ENCODE measurements around the gene AUTS2. TPM values are rescaled to one million over a fixed set of nuclear protein-coding genes. Genes with fewer than 3 reads are reported as not detected.

Gene AUTS2
- total and polyA plus RNA-seq, 2 experiments from 2014 or later = 3.0 to 4.4 TPM

DNA sequence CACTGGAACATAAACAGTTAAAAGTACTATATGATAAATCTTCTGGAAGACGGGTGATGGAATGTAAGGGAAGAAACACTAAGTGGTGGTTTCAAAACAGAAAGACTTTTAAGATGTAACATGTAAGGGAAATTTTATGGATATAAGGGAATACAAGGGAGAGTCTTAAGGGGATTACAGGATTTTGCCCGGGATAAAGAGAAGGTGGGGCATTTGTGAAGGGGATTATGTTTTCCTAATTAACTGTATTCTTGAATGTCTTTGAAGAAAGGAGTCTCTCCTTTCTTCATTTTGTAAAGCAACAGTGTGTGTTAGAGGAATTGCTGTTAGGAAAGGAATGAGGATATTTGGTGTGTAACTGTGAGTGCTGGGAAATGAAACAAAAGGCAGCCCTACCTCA, 745.2 kb downstream of the AUTS2 start:
- H3K79me2 ChIP-seq (ENCODE audit: insufficient read depth) = no peaks in the 10 kb centered on the region
- TF ChIP-seq EZH2 (IDR thresholded peaks at IDR 0.05; ENCODE audit: insufficient read depth, poor library complexity, severe bottlenecking) (no peak), EZH2phosphoT487 (IDR thresholded peaks at IDR 0.05; ENCODE audit: insufficient read depth, low read depth) (no peak)
- 77 to 78% methylated on average over 2 of the region's 2 CpGs for WGBS, 2 experiments (ENCODE audit: low coverage in 1 of 2, low lambda C conversion rate in 2 of 2, missing lambda C conversion rate in 2 of 2)

DNA sequence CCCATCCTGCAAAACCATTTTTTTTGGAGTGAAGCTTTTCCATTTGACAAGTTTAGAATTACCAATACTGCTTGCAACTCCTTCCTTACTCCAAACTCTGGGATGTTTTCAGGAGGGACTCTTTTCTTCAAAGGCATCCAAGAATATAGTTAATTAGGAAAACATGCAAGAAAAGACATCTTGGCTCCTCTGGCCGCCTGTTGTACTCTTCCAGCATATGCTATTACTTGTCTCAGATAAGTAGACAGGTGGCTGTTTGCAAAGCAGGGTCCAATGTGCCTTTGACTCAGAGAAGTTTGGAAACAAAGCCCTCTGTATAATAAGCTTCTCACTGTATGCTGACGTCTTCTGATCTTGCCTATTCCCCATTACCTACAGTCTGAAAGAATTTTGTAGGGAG, 746.5 kb downstream of the AUTS2 start:
- no peaks in the 10 kb centered on the region for H3K79me2 ChIP-seq (ENCODE audit: insufficient read depth)
- no peaks in the 10 kb centered on the region for H3K36me3 ChIP-seq (ENCODE audit: low read depth)
- no peak for TF ChIP-seq EZH2phosphoT487 (IDR thresholded peaks at IDR 0.05; ENCODE audit: insufficient read depth, low read depth)
- no peak for TF ChIP-seq EZH2 (IDR thresholded peaks at IDR 0.05; ENCODE audit: insufficient read depth, poor library complexity, severe bottlenecking)
- no peaks in the 10 kb centered on the region for H3K9me3 ChIP-seq (ENCODE audit: low read depth)
- DNase-seq = no peak
- no peaks in the 10 kb centered on the region for H4K20me1 ChIP-seq (ENCODE audit: insufficient read depth)
- no peaks in the 10 kb centered on the region for H3K9me2 ChIP-seq (ENCODE audit: insufficient read depth)
- H3F3A ChIP-seq (ENCODE audit: insufficient read depth) = no peaks in the 10 kb centered on the region
- no peak overlapping the region for H3K4me2 ChIP-seq (ENCODE audit: unreplicated experiment)
- 33 to 43% methylated on average over 2 of the region's 2 CpGs for WGBS, 2 experiments (ENCODE audit: low coverage in 1 of 2, low lambda C conversion rate in 2 of 2, missing lambda C conversion rate in 2 of 2)
- H3K9ac ChIP-seq = no peak overlapping the region
- in situ Hi-C loops (cut with MboI) = no loop called here
- H3K4me1 ChIP-seq (ENCODE audit: insufficient read depth) = no peaks in the 10 kb centered on the region
- no peaks in the 10 kb centered on the region for H3K27me3 ChIP-seq (replicated peaks; ENCODE audit: insufficient read depth)
- H3K27ac ChIP-seq = no peak overlapping the region
- no peak overlapping the region for H3K4me3 ChIP-seq
- H2AFZ ChIP-seq = no peak overlapping the region

More for the DNA sequence above, 745.2 kb downstream of the AUTS2 start:
- Histone ChIP-seq H2AFZ (no peak overlapping the region), H3K27me3 (replicated peaks; ENCODE audit: insufficient read depth) (no peaks in the 10 kb centered on the region), H3K9me2 (ENCODE audit: insufficient read depth) (no peaks in the 10 kb centered on the region), H3K9ac (no peak overlapping the region), H3K4me1 (ENCODE audit: insufficient read depth) (no peaks in the 10 kb centered on the region), H3K4me2 (ENCODE audit: unreplicated experiment) (no peak overlapping the region), H3K9me3 (ENCODE audit: low read depth) (no peaks in the 10 kb centered on the region), H3K4me3 (no peak overlapping the region), H3K27ac (no peak overlapping the region), H4K20me1 (ENCODE audit: insufficient read depth) (no peaks in the 10 kb centered on the region), H3K36me3 (ENCODE audit: low read depth) (no peaks in the 10 kb centered on the region), H3F3A (ENCODE audit: insufficient read depth) (no peaks in the 10 kb centered on the region)
- in situ Hi-C loops (cut with MboI) = no loop called here
- no peak for DNase-seq

DNA sequence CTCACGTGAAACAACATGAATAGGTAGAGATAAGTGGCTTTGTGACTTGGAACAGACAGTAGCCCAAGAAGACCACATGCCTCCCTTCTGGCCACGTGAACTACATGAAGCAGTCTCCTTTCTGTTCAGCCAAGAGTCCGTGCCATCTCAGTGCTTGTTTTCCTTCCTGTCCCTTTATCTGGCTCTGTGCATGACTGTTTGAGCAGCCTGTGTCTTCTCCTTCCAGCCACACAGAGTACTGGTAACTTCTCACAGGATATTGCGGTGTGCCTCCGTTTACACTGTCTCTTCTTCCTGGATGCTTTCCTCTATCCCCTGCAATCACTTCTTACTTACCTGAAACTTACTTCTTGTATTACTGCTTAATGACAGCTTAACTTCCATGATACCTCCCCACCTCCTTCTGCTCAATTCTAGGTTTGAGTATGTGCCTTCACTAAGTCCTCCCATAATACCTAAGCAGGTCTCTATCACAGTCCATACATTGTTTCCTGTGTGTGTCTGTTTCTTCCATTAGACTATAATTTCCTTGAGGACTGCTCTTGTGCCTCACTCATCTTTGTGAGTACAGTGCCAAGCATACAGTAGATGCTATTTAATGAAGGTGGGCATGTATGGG, 748.7 kb downstream of the AUTS2 start:
- H3K27ac ChIP-seq = no peak overlapping the region
- WGBS, 2 experiments (ENCODE audit: low coverage in 1 of 2, low lambda C conversion rate in 2 of 2, missing lambda C conversion rate in 2 of 2) = 79 to 81% methylated on average over 5 of the region's 5 CpGs
- no peaks in the 10 kb centered on the region for H3K9me3 ChIP-seq (ENCODE audit: low read depth)
- no peak overlapping the region for H3K9ac ChIP-seq
- no peaks in the 10 kb centered on the region for H3K27me3 ChIP-seq (replicated peaks; ENCODE audit: insufficient read depth)
- in situ Hi-C loops (cut with MboI) = no loop called here
- no peak for DNase-seq
- no peaks in the 10 kb centered on the region for H3K36me3 ChIP-seq (ENCODE audit: low read depth)
- no peaks in the 10 kb centered on the region for H3K4me1 ChIP-seq (ENCODE audit: insufficient read depth)
- no peak overlapping the region for H2AFZ ChIP-seq
- H3K9me2 ChIP-seq (ENCODE audit: insufficient read depth) = no peaks in the 10 kb centered on the region
- TF ChIP-seq EZH2phosphoT487 (IDR thresholded peaks at IDR 0.05; ENCODE audit: insufficient read depth, low read depth) = no peak
- no peak for TF ChIP-seq EZH2 (IDR thresholded peaks at IDR 0.05; ENCODE audit: insufficient read depth, poor library complexity, severe bottlenecking)
- H4K20me1 ChIP-seq (ENCODE audit: insufficient read depth) = no peaks in the 10 kb centered on the region
- no peak overlapping the region for H3K4me2 ChIP-seq (ENCODE audit: unreplicated experiment)
- H3K79me2 ChIP-seq (ENCODE audit: insufficient read depth) = no peaks in the 10 kb centered on the region
- no peak overlapping the region for H3K4me3 ChIP-seq
- H3F3A ChIP-seq (ENCODE audit: insufficient read depth) = no peaks in the 10 kb centered on the region

DNA sequence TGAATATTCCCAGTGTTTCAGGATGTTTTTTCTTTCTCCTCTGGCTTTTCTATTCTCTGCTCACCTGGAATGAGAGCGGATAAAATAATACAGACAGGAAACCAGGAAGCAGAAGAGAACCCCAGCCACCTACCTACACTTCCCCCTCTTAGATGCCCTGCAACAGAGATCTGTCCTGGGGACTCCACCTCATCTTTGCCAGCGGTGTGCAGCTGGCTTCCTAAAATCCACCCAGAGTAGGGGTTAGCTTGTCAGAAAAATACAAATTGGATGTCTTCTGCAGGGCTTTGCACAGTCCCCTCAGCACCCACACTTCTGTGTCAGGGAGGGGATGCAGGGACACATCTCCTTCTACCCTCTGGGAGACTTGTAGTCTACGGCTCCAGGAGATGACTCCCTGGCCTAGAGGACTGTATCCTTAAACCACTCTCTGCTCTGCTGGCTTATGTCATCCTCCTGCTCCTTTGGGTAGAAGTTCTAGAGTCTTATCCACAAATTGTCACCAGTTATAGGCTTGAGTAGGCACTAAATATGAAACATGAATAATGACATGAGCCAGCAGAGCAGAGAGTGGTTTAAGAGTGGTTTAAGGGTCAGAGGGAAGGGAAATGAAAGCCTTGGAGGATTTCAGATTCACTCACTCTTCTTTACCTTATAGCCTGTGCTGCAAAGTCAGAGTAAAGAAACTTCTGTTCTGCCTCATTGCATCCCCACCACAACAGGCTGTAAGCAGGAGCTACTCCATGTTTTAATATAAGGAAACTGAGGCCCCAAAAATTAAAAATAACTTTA, 749.4 kb downstream of the AUTS2 start:
- WGBS, 2 experiments (ENCODE audit: low coverage in 1 of 2, low lambda C conversion rate in 2 of 2, missing lambda C conversion rate in 2 of 2) = 78 to 86% methylated on average over 3 of the region's 3 CpGs
- H3K27ac ChIP-seq = no peak overlapping the region
- H3K27me3 ChIP-seq (replicated peaks; ENCODE audit: insufficient read depth) = no peaks in the 10 kb centered on the region
- no peaks in the 10 kb centered on the region for H3K9me2 ChIP-seq (ENCODE audit: insufficient read depth)
- no peak overlapping the region for H3K4me3 ChIP-seq
- in situ Hi-C loops (cut with MboI) = no loop called here
- H3F3A ChIP-seq (ENCODE audit: insufficient read depth) = no peaks in the 10 kb centered on the region
- no peak overlapping the region for H3K9ac ChIP-seq
- no peaks in the 10 kb centered on the region for H4K20me1 ChIP-seq (ENCODE audit: insufficient read depth)
- H3K9me3 ChIP-seq (ENCODE audit: low read depth) = no peaks in the 10 kb centered on the region
- no peaks in the 10 kb centered on the region for H3K4me1 ChIP-seq (ENCODE audit: insufficient read depth)
- H3K79me2 ChIP-seq (ENCODE audit: insufficient read depth) = no peaks in the 10 kb centered on the region
- no peak overlapping the region for H2AFZ ChIP-seq
- no peaks in the 10 kb centered on the region for H3K36me3 ChIP-seq (ENCODE audit: low read depth)
- no peak overlapping the region for H3K4me2 ChIP-seq (ENCODE audit: unreplicated experiment)
- DNase-seq = no peak
- TF ChIP-seq EZH2phosphoT487 (IDR thresholded peaks at IDR 0.05; ENCODE audit: insufficient read depth, low read depth) = no peak
- no peak for TF ChIP-seq EZH2 (IDR thresholded peaks at IDR 0.05; ENCODE audit: insufficient read depth, poor library complexity, severe bottlenecking)

Data from GM23248 (cell line).